PFSK-1 (cell line): ENCODE data around the gene KLHDC3.

Experiments
- FOXP2 ChIP-seq: optimal IDR thresholded peaks from 2 replicates; pipeline ENCODE3; 2011; ENCODE audit warnings: borderline replicate concordance, control low read depth, inconsistent platforms; ENCODE audit not compliant: insufficient read depth; ENCODE audit errors: extremely low read length, extremely low read depth
- POLR2AphosphoS5 ChIP-seq: IDR thresholded peaks from 2 replicates; pipeline ENCODE4 v1.6.1; 2012; ENCODE audit warnings: low read depth, mild to moderate bottlenecking, control low read depth, low read length, moderate library complexity
- SIN3A ChIP-seq: IDR thresholded peaks from 2 replicates; pipeline ENCODE4 v1.6.1; 2012; ENCODE audit warnings: mild to moderate bottlenecking, low read length, moderate library complexity, borderline replicate concordance; ENCODE audit not compliant: insufficient read depth
- TAF1 ChIP-seq: IDR thresholded peaks from 2 replicates; pipeline ENCODE4 v1.6.1; 2012; ENCODE audit warnings: low read length, control low read depth, borderline replicate concordance; ENCODE audit not compliant: insufficient read depth
- TF ChIP-seq, protein P1 (sequence below), 2 experiments: IDR thresholded peaks; 2 replicates each; pipeline versions ENCODE4 v1.6.1 to v1.8.0; 2011 to 2012; ENCODE audit warnings: low read depth in 2 of 2, low read length in 2 of 2, control low read depth in 1 of 2, inconsistent platforms in 1 of 2, mild to moderate bottlenecking in 1 of 2, moderate library complexity in 1 of 2; ENCODE audit not compliant: insufficient read depth in 1 of 2

DNA sequence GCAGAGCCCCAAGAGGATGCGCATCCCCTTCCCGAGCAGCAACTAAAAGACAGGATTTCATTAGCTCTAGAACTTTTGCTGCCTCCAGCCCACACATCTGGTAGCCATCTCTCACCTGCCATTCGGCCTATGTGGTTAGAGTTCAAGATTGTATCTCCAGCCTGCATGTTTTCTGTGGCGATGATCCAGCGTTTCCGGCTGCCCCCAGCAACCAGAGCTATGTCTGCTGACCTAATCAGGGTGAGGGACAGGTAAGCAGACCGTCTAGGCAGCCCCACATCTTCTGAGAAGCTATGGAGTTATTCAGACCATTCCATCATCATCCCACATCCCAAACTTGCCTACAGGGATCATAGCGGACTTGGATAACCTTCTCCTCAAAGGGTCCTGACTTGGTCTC lies 41.9 kb downstream of the KLHDC3 start:
- no peak for TF ChIP-seq POLR2AphosphoS5
- TF ChIP-seq, protein P1, sequence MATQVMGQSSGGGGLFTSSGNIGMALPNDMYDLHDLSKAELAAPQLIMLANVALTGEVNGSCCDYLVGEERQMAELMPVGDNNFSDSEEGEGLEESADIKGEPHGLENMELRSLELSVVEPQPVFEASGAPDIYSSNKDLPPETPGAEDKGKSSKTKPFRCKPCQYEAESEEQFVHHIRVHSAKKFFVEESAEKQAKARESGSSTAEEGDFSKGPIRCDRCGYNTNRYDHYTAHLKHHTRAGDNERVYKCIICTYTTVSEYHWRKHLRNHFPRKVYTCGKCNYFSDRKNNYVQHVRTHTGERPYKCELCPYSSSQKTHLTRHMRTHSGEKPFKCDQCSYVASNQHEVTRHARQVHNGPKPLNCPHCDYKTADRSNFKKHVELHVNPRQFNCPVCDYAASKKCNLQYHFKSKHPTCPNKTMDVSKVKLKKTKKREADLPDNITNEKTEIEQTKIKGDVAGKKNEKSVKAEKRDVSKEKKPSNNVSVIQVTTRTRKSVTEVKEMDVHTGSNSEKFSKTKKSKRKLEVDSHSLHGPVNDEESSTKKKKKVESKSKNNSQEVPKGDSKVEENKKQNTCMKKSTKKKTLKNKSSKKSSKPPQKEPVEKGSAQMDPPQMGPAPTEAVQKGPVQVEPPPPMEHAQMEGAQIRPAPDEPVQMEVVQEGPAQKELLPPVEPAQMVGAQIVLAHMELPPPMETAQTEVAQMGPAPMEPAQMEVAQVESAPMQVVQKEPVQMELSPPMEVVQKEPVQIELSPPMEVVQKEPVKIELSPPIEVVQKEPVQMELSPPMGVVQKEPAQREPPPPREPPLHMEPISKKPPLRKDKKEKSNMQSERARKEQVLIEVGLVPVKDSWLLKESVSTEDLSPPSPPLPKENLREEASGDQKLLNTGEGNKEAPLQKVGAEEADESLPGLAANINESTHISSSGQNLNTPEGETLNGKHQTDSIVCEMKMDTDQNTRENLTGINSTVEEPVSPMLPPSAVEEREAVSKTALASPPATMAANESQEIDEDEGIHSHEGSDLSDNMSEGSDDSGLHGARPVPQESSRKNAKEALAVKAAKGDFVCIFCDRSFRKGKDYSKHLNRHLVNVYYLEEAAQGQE (IDR thresholded peaks at IDR 0.05; ENCODE audit: insufficient read depth in 1 of 2, low read depth in 2 of 2, low read length in 2 of 2), result no peak
- TF ChIP-seq SIN3A, result no peak
- TF ChIP-seq FOXP2, result no peak
- no peak for TF ChIP-seq TAF1
